NOMO-1 treated with dmso at 0.1 percent for 144 hours (cell line): ENCODE data around the gene SESN1.

Source experiments
- DNase-seq: peaks from one replicate; lab custom pipeline; 2025; ENCODE audit not compliant: unreplicated experiment; lab: John Stamatoyannopoulos, UW

SESN1 gene

GRCh38 chr6:109031416-109031815, 63.2 kb downstream of the SESN1 start:
- no peak for DNase-seq

- DNase-seq: no peak
Measured at GRCh38 chr6:109029313-109029712, 65.3 kb downstream of the SESN1 start.

GRCh38 chr6:109028439-109028838, 66.2 kb downstream of the SESN1 start:
- no peak for DNase-seq

- DNase-seq: no peak
Measured at GRCh38 chr6:109027964-109028363, 66.7 kb downstream of the SESN1 start.

GRCh38 chr6:109025639-109026038, 69.0 kb downstream of the SESN1 start:
- no peak for DNase-seq

GRCh38 chr6:109024784-109025183, 69.9 kb downstream of the SESN1 start:
- no peak for DNase-seq

GRCh38 chr6:109024368-109024767, 70.3 kb downstream of the SESN1 start:
- no peak for DNase-seq

- DNase-seq: no peak
Measured at GRCh38 chr6:109023356-109023925, 71.2 kb downstream of the SESN1 start.

GRCh38 chr6:109021870-109022269, 72.8 kb downstream of the SESN1 start:
- DNase-seq: no peak

- no peak for DNase-seq
Measured at GRCh38 chr6:109019911-109020310, 74.7 kb downstream of the SESN1 start.

GRCh38 chr6:109015176-109015575, 79.5 kb downstream of the SESN1 start:
- DNase-seq: no peak

GRCh38 chr6:109014606-109015005, 80.0 kb downstream of the SESN1 start:
- DNase-seq: no peak

GRCh38 chr6:109013656-109014305, 80.9 kb downstream of the SESN1 start:
- peak; percentile 35 for DNase-seq

- no peak for DNase-seq
Measured at GRCh38 chr6:109010705-109011102, 83.9 kb downstream of the SESN1 start.

GRCh38 chr6:109009962-109010704, 84.5 kb downstream of the SESN1 start:
- DNase-seq: no peak

GRCh38 chr6:109009236-109009961, 85.2 kb downstream of the SESN1 start:
- DNase-seq: peak; percentile 45

GRCh38 chr6:109008537-109009235, 86.0 kb downstream of the SESN1 start:
- peak; percentile 15 for DNase-seq

GRCh38 chr6:109008054-109008453, 86.6 kb downstream of the SESN1 start:
- no peak for DNase-seq

GRCh38 chr6:109007521-109007920, 87.1 kb downstream of the SESN1 start:
- DNase-seq: no peak

- DNase-seq: no peak
Measured at GRCh38 chr6:109006818-109007217, 87.8 kb downstream of the SESN1 start.

GRCh38 chr6:109002882-109003281, 91.8 kb downstream of the SESN1 start:
- DNase-seq: no peak
